SIG-M5 treated with dmso at 0.1 percent for 504 hours (cell line): ENCODE data around the gene RAB41.
"Not testable (repeated sequence)": the region's sequence is repeated elsewhere in the genome, so short reads cannot be mapped to it uniquely, and the experiment has no call there.

Source experiments
- DNase-seq: peaks from one replicate; lab custom pipeline; 2025; ENCODE audit not compliant: unreplicated experiment; lab: John Stamatoyannopoulos, UW

The RAB41 gene

GRCh38 chrX:70289793-70290770 is 8.1 kb downstream of the RAB41 start, which contains the start of the genes KIF4A and PDZD11:
Gene KIF4A, plus strand, starts transcription at chrX:70290104. Its CDS starts 355 bp downstream, at chrX:70290459.
Gene PDZD11, minus strand, starts transcription at chrX:70289927. Its CDS starts 586 bp downstream, at chrX:70289341.
- DNase-seq: peak; percentile 73

- no peak for DNase-seq
These were observed 10.8 kb downstream of the RAB41 start for GRCh38 chrX:70292788-70293187.

- no peak for DNase-seq
These were observed 11.6 kb downstream of the RAB41 start for GRCh38 chrX:70293621-70294020.

GRCh38 chrX:70301716-70302115 is 19.7 kb downstream of the RAB41 start:
- DNase-seq: no peak

- no peak for DNase-seq
These were observed 31.5 kb downstream of the RAB41 start for GRCh38 chrX:70313503-70313902.

- DNase-seq: no peak
These were observed 40.8 kb downstream of the RAB41 start for GRCh38 chrX:70322784-70323183.

- DNase-seq: not testable (repeated sequence)
These were observed 41.7 kb downstream of the RAB41 start for GRCh38 chrX:70323628-70324027.

- no peak for DNase-seq
These were observed 42.4 kb downstream of the RAB41 start for GRCh38 chrX:70324326-70324725.

- no peak for DNase-seq
These were observed 49.2 kb downstream of the RAB41 start for GRCh38 chrX:70331161-70331560.

- no peak for DNase-seq
These were observed 50.6 kb downstream of the RAB41 start for GRCh38 chrX:70332600-70332999.
